Bone marrow (tissue), 2 donors: Measurements from ENCODE around the gene DGKH.

Source experiments
- DNase-seq, 2 donors: peaks; one replicate each; lab custom pipeline; 2025; lab: John Stamatoyannopoulos, UW

The DGKH gene

DNA sequence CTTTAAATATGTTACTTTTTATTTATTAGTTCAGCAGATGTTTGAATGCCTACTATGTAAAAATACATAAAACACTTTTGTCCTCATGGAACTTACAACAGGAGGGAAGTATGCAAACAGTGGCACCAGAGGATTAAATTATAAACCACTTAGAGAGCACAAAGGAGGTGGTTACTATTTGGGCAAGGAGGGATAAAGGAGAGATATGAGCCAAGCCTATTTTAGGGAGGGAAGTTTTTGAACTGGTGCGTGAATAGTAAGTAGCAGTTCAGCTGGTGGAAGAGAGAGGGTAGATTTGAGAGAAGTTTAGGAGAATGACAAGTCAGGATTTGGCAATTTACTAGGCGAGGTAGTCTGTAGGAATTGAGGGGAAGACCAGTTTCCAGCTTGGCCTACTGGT, 232.1 kb downstream of the DGKH start:
- DNase-seq = no peak

DNA sequence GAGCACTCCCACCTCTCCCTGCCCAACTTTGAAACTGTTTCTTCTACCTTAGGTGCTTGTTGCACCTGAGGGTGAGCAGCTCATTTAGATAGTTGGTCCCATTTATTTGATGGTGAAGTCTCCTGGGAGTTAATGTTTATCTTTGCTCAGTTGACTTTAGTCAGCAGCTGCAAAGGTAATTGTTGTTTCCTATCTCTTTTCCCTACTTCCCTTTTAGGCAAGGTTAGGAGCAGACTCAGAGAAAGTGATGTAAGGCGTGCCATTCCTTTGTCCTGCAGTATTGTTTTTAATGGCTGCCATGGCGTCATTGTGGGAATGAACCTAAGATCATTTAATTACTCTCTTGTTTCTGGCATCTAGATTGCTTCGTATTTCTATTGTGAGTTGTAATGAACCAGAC, 235.1 kb downstream of the DGKH start:
- DNase-seq = no peak

DNA sequence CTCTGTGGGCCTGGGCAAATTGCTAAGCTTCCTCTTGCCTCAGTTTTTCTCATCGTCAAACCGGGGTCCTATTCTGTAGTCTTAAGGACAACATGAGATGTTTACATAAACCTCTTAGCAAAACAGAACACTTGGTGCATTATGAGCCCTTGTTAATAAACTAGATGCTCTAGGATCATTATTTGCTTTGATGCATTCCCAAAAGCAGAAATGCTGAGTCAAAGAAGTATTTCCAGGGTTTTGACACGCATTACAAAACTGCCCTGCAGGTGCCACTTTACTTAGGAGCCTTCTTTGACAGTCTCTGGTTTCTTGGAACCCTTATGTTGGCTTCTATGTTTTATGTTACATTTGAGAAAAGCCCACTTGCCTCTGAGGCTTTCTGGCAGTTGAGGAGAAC, 235.6 kb downstream of the DGKH start:
- DNase-seq = no peak
